MCF 10A (cell line): Measurements from ENCODE around the gene TAS1R3. TPM values are rescaled to one million over a fixed set of nuclear protein-coding genes. Genes with fewer than 3 reads are reported as not detected.

Source experiments
- BruUV-seq: library from RNA; stranded (reverse); fragments of 400-500 nt; replicated peaks from 2 replicates; lab custom pipeline; 2021; lab: Mats Ljungman, UMichigan
- CTCF ChIA-PET: fragments of 300-600 bp; sonication (Branson Sonifier 250); formaldehyde crosslinking; extraction: SDS; loops from one replicate; lab custom pipeline; 2021; ENCODE audit warnings: antibody characterized with exemption, inconsistent platforms; lab: Yijun Ruan, JAX
- POLR2A ChIA-PET: fragments of 300-600, 350-650 bp; sonication (Branson Sonifier 250); formaldehyde crosslinking; extraction: SDS; loops from one replicate; lab custom pipeline; 2020; ENCODE audit warnings: antibody characterized with exemption, inconsistent platforms; lab: Yijun Ruan, JAX
- DNase-seq: peaks from one replicate; pipeline ENCODE4 v3.0.0-alpha.2; 2018; ENCODE audit not compliant: unreplicated experiment
- H3K27ac Mint-ChIP-seq: one replicate; pipeline ENCODE4 v1.8.0; 2022; ENCODE audit warnings: mild to moderate bottlenecking, low read depth, mixed read lengths; ENCODE audit not compliant: unreplicated experiment
- H3K27me3 Mint-ChIP-seq: one replicate; pipeline ENCODE4 v1.8.0; 2022; ENCODE audit warnings: mixed read lengths; ENCODE audit not compliant: insufficient read depth, unreplicated experiment
- H3K36me3 Mint-ChIP-seq: one replicate; pipeline ENCODE4 v1.8.0; 2022; ENCODE audit warnings: mild to moderate bottlenecking, moderate library complexity, mixed read lengths; ENCODE audit not compliant: insufficient read depth, unreplicated experiment
- H3K4me1 Mint-ChIP-seq: one replicate; pipeline ENCODE4 v1.8.0; 2022; ENCODE audit warnings: mixed read lengths; ENCODE audit not compliant: insufficient read depth, unreplicated experiment
- H3K4me3 Mint-ChIP-seq: one replicate; pipeline ENCODE4 v1.8.0; 2022; ENCODE audit warnings: mild to moderate bottlenecking, moderate library complexity, mixed read lengths; ENCODE audit not compliant: unreplicated experiment
- H3K9me3 Mint-ChIP-seq: one replicate; pipeline ENCODE4 v1.8.0; 2022; ENCODE audit warnings: mixed read lengths; ENCODE audit not compliant: unreplicated experiment
- CTCF ChIP-seq: fragments of 200-600 bp; IDR thresholded peaks from one replicate; pipeline ENCODE4 v1.8.0; 2022; ENCODE audit warnings: antibody characterized with exemption, mild to moderate bottlenecking; ENCODE audit not compliant: unreplicated experiment
- intact Hi-C: fragments of 100-400 bp; cut with micrococcal nuclease; formaldehyde crosslinking; loops from 2 replicates; pipeline ENCODE4 v1.14.1; 2022
- total RNA-seq: library from RNA; stranded (reverse); gene quantifications from 2 replicates; pipeline ENCODE4 v1.2.3, GENCODE V29; 2022

Gene TAS1R3
- total RNA-seq, 1 experiment from 2014 or later, result not detected

GRCh38 chr1:1292442-1292779 is 38.7 kb upstream of the TAS1R3 start:
- Mint-ChIP-seq H3K36me3 (peaks cover 17% of the 10 kb centered on the region), H3K9me3 (no peaks in the 10 kb centered on the region), H3K4me3 (no peak overlapping the region), H3K27me3 (no peaks in the 10 kb centered on the region), H3K4me1 (no peaks in the 10 kb centered on the region), H3K27ac (no peak overlapping the region)
- no peak for DNase-seq
- CTCF ChIA-PET, result interaction anchor here (0.7 to 3.2 kb wide), 12 partner anchors 8 to 308 kb away, joined by 3 to 77 read pairs (median 6); partner anchors contain the start of genes B3GALT6 and SCNN1D
- no TSS peak for BruUV-seq
- intact Hi-C loops, result loop anchor here (5.0 to 10.0 kb wide), 2 partner anchors 60 to 308 kb away; partner anchors contain the start of genes B3GALT6, PERM1 and SDF4
- TF ChIP-seq CTCF, result no peak
- POLR2A ChIA-PET, result interaction anchor here (0.7 to 1.9 kb wide), 4 partner anchors 11 to 170 kb away, joined by 3 to 13 read pairs (median 7); no protein-coding TSS in a partner anchor

GRCh38 chr1:1292851-1293250 is 38.2 kb upstream of the TAS1R3 start:
- Mint-ChIP-seq H3K27ac (no peak overlapping the region), H3K27me3 (no peaks in the 10 kb centered on the region), H3K4me3 (no peak overlapping the region), H3K4me1 (no peaks in the 10 kb centered on the region), H3K9me3 (no peaks in the 10 kb centered on the region), H3K36me3 (peaks cover 17% of the 10 kb centered on the region)
- ChIA-PET POLR2A (interaction anchor here (1.9 kb wide), 1 partner anchor 10 kb away, joined by 6 read pairs; no protein-coding TSS in a partner anchor), CTCF (interaction anchor here (0.6 to 3.2 kb wide), 7 partner anchors 9 to 173 kb away, joined by 3 to 77 read pairs (median 7); partner anchors contain the start of gene SCNN1D)
- DNase-seq, result no peak
- TF ChIP-seq CTCF, result no peak
- no TSS peak for BruUV-seq
- intact Hi-C loops, result loop anchor here (5.0 to 10.0 kb wide), 2 partner anchors 61 to 308 kb away; partner anchors contain the start of genes B3GALT6, PERM1 and SDF4

GRCh38 chr1:1293263-1294249 is 37.5 kb upstream of the TAS1R3 start:
- Mint-ChIP-seq H3K36me3 (peaks cover 17% of the 10 kb centered on the region), H3K27ac (no peak overlapping the region), H3K4me3 (no peak overlapping the region), H3K27me3 (no peaks in the 10 kb centered on the region), H3K9me3 (no peaks in the 10 kb centered on the region), H3K4me1 (no peaks in the 10 kb centered on the region)
- intact Hi-C loops, result loop anchor here (5.0 to 10.0 kb wide), 2 partner anchors 61 to 309 kb away; partner anchors contain the start of genes B3GALT6, PERM1 and SDF4
- POLR2A ChIA-PET, result interaction anchor here (0.6 to 1.9 kb wide), 2 partner anchors 10 to 177 kb away, joined by 3 to 6 read pairs; no protein-coding TSS in a partner anchor
- DNase-seq, result no peak
- CTCF ChIA-PET, result interaction anchor here (0.6 to 2.1 kb wide), 4 partner anchors 8 to 134 kb away, joined by 3 to 9 read pairs (median 5); no protein-coding TSS in a partner anchor
- BruUV-seq, result no TSS peak
- TF ChIP-seq CTCF, result no peak
